GM19468 (cell line): ENCODE measurements around the gene TNNI3K.

ENCODE experiments used
- ATAC-seq: cut with Tn5 transposase; IDR thresholded peaks from one replicate; pipeline ENCODE4 v1.9.1; 2021; ENCODE audit warnings: mild to moderate bottlenecking, moderate library complexity, moderate number of reproducible peaks; ENCODE audit not compliant: unreplicated experiment; ENCODE audit errors: extremely low read depth

TNNI3K gene

DNA sequence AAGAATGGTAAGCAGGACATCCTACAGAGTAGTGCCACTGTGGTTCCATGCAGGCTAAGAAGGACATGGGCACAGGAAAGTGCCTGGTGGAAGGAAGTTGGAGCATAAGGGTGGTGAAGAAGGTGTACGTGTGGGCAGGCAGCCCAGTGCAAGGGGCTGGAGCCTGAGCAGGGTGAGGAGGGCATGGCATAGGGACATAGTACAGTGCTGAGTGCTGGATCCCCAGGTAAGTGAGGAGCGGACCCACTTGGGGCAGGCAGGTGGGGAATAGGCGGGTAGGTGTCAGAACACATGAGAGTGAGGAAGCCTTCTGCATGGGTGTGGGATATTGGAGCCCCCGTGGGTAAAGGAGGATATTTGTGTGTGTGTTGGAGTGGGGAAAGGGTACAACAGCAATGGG, 292.9 kb downstream of the TNNI3K start:
- no peak for ATAC-seq

DNA sequence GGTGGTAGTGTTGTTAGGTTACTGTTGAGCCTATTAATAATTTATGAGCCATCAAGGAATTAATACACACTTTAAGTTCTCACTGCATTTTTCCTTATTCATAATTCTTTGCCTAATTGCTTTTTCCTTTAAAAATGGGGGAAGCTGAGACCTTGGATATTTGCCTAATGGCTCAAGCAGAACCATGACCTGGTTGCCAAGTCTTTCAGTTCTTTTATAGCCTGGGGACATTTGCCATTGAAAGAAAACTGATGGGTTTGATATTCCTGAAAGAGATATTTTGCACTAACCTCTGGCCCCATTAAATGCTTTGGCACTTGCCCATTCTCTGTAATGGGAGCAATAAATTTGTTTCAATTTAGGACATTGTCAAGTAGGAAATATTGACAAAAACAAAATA, 295.7 kb downstream of the TNNI3K start:
- no peak for ATAC-seq

DNA sequence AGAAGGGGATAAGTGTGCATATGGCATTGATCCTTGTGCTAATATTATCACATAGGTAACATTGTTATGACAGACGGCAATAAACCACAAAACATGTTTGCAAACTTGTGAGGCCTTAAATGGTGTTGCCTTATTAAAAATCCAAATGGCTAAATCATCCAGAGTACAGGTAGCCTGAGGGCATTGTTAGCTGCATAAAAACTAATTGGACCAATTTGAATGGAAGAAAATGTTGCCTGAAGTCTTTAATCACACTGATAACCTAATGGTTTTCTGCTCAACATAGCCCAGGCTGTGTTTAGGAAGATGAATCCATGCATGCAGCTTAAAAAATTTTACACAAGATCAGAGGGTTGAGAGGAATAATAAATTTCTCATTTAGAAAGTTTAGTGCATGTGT, 296.6 kb downstream of the TNNI3K start:
- ATAC-seq, result no peak

DNA sequence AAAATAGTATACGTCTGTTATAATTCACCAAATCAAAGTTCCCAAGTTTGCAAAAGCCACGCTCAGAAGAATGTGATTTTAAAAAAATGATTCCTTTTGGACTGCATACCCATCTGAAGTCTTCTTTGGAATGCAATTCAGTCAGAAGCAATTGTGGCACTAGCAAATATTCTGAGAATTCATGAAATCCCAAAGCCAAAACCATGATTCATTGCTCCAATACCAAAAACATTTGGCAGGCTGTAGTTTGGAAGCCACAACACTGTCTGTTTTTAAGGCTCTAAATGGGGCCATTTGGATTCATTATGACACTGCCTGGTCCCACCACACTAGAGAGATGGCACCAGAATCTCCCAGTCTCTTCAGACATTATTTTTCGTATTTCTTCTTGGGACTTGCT, 299.1 kb downstream of the TNNI3K start:
- no peak for ATAC-seq

DNA sequence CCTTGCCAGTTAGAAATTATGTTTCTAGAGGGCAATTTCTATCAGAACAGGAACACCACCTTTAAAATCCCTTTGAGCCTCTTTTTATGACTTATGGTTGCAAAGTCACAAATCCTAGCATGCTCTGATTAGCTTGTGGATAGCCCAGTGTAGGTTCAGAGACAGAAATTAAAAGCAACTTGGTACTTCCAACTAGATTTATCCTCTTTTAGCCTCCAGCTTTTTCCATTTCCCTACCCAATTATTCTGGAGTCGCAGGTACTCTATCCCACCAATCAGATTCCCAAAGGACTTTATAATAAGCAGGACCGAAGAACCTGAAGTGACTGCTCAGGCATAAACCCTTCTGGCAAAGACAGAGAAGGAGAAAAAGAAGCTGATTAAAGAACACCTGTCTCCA, 310.6 kb downstream of the TNNI3K start:
- no peak for ATAC-seq

DNA sequence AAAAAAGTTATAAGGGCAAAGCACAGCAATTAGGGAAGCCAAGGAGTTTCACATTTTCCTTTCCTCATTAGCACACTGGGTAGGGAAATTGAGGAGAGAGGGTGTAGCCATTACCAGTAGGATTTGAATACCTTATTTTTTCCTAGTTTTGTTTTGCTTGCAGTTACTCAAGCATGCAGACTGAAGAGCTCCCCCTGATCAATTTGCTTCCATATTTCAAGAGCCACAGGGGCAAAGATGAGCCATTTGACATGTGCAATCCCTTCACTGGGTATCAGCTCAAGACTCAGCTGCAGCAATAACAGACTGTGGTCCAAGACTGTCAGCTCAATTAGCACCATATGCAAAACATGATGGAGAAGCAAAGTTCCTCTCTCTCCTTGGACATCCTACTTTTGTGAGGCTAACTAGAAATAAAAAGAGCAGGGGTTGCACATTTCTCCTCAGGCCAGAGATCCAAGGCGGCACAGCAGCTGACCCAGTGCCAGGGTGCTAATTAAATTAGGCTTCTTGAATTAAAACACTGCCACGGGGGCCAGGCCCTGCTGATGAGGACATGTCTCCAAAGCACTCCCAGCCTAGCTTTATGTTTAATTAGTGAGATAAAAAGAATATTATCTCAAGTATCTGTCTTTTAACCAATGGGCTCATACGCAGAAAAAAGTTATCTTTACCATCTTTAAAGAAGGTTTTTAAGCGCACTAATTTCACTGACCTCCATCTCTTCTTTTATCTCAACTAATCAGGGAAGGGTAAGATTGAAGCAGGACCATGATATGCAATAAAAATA, 314.0 kb downstream of the TNNI3K start:
- no peak for ATAC-seq

DNA sequence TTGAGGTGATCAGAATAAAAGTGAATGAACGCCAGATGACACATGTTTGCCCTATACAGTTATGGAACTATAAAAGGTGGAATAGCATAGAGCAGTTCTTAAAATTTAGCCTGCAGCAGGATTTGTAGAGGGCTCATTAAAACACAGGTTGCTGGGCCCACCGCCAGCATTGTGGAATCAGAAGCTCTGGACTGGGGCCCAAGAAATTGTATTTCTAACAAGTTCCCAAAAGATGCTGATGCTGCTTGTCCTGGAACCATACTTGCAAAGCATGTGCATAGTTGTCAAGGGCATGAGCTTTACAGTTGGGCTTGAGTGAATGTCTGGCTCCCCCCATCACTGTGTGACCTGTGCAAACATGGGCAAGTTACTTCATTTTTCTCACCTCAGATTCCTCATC, 314.7 kb downstream of the TNNI3K start:
- ATAC-seq, result no peak

DNA sequence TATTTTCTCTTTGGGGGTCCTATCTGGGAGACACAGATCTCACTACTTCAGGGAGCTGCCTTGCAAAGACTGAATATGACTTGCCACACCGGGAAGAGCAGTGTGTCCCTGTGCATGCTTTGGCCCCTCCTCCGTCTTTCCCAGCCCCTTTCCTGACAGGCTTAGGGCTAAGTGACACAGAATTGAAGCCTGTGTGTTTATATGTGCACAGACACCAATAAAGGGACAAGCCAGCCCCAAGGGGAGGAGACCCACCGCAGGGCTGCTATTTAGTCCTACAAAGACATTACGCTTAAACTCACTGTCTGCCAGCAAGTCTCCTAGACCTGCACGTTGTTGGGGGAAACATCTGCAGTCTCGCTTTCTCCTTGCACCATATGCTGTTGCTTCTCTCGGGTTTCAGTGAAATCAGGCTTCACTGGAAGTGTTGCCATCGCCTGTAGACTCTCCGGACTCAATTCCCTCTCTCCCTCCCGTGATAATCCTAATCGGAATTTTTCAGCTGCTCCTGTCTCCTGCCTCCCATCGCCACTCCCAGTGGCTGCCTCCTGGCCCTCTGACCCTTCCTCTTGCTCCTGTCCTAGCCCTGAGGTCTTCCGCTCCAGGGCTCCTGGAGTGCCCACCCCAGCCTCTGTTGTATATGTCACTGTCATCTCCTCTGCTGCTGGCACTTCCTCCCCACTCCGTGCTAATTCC, 335.8 kb downstream of the TNNI3K start:
- no peak for ATAC-seq

DNA sequence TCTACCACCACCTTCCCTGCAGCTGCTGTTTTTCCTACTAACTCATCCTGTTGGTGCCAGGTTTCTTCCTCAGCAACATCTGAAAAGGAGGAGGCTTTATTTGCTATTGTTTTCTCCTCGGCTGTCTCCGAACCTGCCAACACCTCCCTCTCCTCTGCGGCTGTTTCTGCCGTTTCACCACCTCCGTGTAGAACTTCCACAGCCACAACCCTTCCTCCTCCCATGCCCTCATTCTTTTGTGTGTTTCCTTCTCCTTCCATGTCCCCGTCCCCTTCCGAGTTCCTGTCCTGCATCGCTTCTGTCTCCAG, 336.3 kb downstream of the TNNI3K start:
- no peak for ATAC-seq

DNA sequence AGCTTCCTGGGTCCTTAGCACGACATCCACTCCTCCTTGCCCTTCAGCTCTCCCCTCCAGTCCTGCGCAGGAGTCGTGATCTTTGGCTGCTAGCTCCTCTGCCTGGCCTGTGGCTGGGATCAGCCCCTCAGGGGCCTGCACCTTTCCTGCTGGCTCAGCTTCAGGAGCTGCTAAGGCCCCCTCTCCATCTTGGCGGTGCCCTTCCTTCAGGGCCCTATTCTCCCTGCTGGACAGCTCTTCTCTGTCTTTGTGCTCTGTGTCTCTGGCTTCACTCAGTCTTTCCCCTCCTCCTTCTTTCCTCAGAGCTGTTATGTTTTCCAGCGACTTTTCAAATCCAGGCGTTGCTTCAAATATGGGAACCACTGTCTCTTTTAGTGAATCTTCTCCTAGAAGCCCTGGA, 336.7 kb downstream of the TNNI3K start:
- no peak for ATAC-seq

DNA sequence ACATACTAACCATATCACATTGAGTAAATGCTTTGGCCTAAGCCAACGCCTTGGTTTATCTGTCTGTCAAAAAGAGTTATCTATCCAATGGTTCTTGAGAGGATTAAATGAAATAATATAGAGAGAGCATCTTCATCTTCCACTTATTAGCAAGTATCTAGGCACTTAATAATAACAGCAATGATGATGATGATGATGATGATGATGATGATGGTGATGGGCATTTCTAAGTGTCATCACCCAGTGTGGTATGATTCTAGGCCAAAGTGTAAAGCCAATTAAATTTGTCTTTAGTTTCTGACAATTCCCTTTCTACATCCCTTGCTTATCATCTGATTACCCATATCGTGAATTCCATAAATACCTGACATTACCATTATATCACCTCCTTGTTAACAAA, 342.9 kb downstream of the TNNI3K start:
- ATAC-seq, result no peak

DNA sequence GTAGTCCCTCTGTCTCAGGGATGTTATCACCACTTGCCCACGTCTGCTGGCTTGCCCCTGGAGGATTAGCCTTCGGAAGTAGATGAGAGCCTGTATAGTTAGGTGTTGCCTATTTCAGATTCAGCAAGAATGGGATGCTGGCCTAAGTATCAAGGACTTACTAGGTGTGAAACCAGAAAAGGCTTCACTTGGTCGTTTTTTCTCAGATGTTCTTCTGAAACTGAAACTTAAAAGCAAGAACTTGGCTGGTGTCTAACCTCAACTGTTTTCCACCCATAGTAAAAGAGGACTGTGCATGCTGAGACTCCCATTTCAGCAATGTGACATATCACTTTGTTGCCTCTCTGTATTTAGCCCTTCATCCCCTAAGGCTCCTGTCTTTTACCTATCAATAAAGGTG, 344.2 kb downstream of the TNNI3K start:
- ATAC-seq, result peak; percentile 96

DNA sequence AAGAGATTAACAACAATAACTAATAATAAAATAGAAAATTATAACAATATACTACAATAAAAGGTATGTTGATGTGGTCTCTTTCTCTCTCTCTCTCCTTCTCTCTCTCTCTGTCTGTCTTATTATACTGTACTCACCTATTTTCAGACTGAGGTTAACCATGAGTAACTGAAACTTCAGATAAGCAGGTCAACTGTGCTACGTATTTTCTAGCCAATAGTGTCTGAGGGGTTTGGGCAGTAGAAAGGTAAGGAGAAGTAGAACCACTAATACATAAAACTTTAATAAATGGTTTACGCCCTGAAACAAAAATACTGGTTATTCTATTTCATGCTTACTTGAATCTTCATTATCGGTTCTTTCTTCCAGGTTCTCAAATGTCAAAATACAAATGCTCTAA, 348.2 kb downstream of the TNNI3K start:
- ATAC-seq, result no peak

DNA sequence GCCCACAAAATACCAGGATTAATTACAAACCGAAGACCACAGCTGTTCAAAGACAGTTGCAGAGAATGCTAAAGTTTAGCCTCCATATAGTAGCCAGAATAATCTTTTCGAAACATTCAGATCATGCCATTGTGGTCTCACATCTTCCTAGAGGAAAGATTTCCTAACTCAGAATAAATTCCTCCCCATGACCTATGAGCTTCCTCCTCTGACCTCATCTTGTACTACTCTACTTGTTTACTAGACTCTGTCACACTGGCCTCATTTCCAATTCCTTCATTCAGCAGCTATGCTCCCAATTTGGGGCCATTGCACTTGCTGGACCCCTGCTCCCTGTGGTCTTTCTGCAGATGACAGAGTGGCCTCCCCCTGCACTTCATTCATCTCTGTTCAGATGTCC, 349.0 kb downstream of the TNNI3K start:
- no peak for ATAC-seq

DNA sequence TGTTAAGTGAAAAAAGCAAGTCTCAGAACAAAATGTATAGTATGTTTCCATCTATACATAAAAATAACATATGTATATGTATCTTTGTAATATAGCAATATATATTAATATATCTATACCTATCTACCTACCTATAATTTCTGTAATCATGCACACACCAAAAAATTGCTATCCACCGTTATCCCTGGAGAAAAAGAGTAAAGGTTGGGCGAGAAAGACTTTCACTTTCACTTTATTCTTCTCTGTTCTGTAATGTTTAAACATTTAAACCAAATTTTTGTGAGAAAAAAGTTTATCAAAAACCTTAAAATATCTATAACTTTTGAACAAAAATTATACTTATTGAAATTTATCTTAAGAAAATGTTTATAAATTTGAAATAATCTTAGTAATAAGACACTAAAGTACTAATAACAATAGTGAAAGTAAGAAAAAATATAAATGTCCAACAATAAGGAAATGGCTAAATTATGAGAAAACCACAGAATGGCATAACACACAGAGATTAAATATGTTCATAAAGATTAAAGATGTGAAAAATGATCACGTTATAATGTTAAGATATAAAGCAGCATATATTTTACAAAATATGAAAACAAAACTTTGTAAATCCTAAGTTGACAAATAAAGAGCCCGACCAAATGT, 351.2 kb downstream of the TNNI3K start:
- no peak for ATAC-seq

DNA sequence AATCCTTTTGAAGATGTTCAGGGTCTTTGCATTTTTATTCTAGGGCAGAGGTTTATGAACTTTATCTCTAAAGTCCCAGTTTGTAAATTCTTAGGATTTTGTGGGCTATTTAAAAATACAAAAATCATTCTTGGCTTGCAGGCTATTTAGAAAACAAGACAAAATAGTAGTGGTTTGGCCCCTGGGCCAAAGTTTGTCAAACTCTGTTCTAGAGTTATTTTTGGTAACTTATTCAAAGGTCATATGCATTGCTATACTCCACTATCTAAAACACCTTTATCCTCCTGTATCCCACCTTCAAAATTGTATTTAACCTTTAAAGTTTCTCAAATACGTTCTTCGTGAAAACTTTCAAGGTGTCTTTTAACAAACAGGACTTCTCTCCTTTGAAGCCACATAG, 352.7 kb downstream of the TNNI3K start:
- no peak for ATAC-seq

DNA sequence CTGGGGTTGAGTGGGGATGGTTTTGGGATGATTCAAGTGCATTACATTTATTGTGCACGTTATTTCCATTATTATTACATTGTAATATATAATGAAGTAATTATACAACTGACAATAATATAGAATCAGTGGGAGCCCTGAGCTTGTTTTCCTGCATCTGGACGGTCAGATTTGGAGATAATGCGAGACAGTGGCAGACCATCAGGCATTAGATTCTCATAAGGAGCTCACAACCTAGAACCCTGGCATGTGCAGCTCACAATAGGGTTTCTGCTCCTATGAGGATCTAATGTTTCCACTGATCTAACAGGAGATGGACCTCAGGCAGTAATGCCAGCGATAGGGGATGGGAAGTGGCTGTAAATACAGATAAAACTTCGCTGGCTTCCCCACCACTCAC, 355.1 kb downstream of the TNNI3K start:
- no peak for ATAC-seq

DNA sequence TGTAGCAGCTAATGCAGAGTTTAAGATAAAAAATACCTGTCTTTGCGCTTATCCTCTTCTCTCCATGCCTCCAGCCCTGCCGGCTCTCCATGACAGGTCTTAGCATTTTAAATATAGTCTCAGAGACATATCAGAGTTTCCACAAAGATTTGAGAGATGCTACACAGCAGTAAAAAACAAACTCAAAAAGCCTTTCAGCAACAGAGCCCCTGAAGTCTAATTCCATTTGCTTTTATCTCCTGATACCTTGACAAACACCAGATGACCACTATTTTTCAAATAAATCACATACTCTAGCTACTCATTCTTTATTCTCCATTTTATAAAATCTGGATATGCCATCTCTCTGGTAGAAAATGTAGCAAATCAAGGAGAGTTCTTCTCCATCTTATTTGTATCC, 356.8 kb downstream of the TNNI3K start:
- ATAC-seq, result no peak

DNA sequence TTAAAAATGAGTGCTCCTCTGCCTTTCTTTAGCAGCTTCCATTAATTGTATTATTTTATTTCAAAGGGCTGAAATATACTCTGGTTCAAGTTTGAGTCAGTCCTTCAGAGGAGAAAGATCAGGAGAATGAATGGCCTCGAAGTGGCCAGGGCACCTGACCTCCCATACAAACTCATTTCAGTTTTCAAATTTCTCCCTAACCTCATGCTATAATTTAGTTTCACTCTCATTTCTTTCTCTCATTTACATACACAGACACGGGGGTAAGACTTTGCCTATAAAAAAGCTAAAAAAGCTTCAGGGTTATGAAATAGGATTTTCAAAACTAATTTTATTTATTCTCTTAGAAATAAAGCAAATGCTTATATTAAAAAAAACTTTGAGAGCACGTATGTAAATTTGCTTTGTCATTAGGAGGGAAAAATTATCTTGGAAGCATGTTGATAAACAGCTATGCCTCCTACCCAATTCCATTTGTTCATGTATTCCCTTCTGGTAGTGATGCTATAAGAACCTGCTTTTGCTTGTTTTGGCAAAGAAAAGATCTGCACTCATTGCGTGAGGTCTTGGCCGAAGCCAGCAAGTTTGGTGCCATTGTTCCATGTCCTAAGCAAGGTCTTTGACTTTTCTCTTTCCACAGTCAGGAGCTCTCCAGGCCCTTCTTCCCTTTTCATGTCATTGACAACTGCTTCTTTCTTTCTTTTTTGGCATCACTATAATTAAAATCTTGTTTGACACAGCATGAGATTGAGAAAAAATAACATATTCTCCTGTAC, 357.6 kb downstream of the TNNI3K start:
- ATAC-seq, result no peak
